ENCODE results near the gene UPF3A.
A peak's percentile ranks its signal among the peaks of the same experiment; 100 is the strongest.
"Not testable (repeated sequence)": the region's sequence is repeated elsewhere in the genome, so short reads cannot be mapped to it uniquely, and the experiment has no call there.

The UPF3A gene

GRCh38 chr13:114264313-114264712 is 17.1 kb upstream of the UPF3A start:
- DNase-seq (ENCODE audit: low spot score), result not testable (repeated sequence)

GRCh38 chr13:114264886-114265611 is 16.4 kb upstream of the UPF3A start:
- DNase-seq (ENCODE audit: low spot score), result no peak

DNA sequence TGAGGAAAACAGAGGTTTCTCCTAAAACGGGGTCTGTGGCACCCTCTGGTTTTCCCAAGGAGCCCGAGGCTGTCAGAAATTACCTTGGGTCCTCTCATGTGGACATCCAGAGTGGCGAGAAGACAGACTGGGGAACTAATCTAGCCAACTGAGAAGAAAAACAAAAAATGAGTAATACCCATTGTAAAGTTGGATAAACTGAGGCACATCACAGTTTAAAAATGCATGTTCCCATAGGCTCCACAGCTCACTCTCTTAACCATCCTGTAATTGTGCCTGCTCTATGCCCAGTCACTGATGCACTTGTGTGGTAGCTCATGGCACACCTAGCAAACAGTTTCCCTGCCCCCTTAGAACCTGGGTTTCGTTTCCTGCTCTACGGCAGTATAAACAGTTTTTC is 15.2 kb upstream of the UPF3A start:
- DNase-seq (ENCODE audit: low spot score), result no peak

DNA sequence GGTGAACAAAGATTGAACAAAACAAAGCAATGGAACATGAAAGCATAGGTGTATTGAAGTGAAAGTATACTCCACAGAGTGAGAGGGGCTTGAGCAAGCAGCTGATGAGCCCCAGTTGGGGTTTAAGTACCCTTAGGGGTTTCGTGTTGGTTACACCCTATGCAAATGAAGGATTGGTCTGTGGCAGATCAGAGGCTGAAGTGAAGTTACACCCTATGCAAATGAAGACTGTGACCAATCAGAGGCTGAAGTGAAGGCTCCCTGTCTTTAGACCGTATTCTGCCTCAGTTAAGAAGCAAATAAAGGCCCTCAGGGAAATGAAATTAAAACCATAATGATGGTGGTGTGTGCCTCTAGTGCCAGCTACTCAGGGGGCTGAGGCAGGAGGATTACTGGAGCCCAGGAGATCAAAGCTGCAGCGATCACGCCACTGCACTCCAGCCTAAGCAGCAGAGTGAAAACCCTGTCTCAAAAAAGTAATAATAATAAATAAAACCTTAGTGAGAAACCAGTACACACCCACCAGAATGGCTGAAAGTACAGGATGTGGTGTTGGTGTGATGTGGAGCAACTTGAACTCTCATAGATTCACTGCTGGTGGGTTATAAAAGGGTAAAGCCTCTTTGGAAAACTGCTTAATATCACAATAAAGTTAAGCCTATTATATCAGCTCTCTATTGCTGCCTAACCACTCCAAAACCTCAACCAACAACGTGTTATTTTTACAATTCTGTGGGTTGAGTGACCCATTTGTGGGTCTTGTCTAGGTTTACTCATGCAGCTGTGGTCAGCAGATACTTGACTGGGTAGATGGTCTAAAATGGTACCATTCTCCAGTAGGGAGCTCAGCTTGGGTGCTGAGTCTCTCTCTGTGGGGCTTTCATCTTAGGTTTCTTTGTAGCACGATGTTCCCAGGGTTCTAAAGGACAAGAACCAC is 12.8 kb upstream of the UPF3A start:
- peak; percentile 22 for DNase-seq (ENCODE audit: low spot score)

DNA sequence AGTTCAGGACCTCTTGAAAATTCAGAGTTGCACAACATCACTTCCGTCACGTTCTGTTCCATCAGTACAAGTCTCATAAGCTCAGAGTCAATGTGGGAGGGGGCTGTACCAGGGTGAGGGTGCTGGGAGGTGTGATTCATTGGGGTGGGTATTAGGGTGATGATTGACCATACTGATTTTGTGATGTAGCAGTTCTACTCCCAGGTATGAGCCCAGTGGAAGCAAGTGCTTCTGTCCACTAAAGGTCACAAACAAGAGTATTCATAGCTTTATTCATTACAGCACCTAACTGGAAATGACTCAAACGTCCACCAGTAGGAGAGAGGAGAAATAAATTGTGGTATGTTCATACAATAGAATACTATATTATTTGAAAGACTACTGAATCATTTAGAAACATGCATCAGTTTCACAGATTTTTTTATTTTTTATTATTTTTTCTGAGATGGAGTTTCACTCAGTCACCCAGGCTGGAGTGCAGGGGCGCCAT is 12.1 kb upstream of the UPF3A start:
- no peak for DNase-seq (ENCODE audit: low spot score)

DNA sequence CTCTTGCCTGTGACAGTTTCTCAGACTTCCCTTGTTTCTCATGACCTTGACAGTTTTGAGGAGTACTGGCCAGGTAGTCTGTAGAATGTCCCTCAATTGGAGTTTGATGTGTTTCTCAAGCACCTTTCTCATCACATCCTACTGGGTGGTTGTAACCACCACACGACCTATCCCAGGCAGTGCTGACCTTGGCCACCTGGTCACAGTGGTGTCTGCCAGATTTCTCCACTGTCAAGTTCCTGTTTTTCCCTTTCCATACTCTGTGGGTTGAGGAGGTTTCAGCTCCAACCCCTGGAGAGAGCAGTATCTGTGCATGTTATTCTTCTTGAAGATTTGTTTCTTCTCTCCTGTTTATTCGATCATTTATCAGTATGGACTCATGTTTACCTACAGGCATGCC is 8.4 kb upstream of the UPF3A start:
- DNase-seq (ENCODE audit: low spot score), result no peak

- no peak for DNase-seq (ENCODE audit: low spot score)
These were observed 6.1 kb upstream of the UPF3A start for GRCh38 chr13:114275304-114275703.

DNA sequence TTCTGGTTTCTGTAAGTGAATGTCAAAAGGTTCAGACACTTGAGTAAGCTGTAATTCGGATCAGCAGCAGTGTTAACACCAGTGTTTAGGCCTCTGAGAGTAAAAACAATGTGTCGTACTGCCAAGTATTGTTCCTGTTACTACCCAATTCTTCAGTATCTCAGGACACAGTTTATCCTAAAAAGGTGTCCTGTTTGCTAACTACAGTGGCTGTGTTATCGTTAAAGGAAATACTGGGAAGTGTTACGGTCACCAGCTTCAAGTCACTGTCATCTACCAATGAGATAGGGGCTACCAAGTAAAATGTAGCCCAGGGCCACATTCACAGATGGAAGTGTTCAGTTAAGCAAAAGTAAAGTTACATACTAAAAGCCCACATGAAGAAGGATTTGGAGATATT is 2.3 kb upstream of the UPF3A start:
- no peak for DNase-seq (ENCODE audit: low spot score)

DNA sequence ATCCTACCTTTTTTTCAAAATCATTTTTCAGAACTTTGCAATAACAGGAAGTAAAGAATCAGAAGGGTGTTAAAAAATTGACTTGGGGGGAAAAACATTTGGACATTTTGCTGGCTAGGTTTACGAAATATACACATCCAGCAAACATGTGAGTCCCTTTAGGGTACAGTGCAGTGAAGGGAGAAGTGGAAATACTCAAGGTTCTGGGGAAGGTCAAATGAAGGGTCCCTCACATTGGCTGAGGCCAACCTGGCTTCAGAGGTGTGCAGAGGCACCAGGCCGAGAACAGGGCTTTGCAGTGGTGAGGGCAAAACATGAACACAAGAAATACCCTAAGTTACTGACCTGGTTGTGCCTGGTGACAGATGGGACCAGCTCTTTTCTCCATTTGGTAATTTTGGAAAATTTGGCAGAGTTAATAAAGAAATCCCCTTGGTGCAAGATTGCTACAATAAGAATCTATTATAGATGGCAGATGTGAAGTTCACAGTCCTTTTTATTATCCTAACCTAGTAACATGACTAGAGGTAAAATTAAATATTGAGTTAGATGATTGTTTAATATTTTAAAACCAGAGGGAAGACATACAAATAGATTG is 1.5 kb upstream of the UPF3A start:
- DNase-seq (ENCODE audit: low spot score), result peak; percentile 51

GRCh38 chr13:114282041-114282670 is 755 bp downstream of the UPF3A start:
- DNase-seq (ENCODE audit: low spot score), result peak; percentile 91

DNA sequence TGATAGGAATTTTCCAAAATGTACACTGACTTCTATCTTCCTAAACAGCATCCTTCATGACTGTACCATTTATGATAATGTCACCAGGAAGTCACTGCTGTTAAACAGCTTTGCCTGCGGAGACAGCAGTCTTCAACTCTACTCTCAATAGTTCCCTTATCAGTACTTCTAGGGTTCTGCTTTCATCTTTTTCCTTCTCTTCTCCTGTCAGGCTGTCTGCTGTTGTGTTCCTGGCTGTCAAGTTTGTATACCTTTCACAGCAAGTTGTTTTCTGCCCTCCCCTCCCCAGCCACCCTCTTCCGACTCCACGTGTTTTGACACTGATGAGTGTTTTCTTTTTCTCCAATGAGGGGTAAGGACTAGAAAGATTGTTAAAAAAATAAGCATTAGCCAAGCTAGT is 2.2 kb downstream of the UPF3A start:
- peak; percentile 21 for DNase-seq (ENCODE audit: low spot score)

DNA sequence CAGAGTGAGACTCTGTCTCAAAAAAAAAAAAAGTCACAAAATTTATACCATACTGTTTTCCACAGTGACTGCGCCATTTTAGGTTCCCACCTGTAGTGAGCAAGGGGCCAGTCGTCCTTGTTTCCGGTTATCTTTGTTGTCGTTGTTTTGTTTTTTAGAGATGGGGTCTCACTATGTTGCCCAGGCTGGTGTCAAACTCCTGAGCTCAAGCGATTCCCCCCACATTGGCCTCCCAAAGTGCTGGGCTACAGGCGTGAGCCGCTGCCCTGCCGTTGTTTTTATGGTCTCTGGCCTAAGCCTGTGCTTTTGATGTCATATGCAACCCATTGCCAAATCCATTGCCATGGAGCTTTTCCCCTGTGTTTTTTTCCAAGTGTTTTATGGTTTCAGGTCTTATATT is 3.3 kb downstream of the UPF3A start:
- no peak for DNase-seq (ENCODE audit: low spot score)

DNA sequence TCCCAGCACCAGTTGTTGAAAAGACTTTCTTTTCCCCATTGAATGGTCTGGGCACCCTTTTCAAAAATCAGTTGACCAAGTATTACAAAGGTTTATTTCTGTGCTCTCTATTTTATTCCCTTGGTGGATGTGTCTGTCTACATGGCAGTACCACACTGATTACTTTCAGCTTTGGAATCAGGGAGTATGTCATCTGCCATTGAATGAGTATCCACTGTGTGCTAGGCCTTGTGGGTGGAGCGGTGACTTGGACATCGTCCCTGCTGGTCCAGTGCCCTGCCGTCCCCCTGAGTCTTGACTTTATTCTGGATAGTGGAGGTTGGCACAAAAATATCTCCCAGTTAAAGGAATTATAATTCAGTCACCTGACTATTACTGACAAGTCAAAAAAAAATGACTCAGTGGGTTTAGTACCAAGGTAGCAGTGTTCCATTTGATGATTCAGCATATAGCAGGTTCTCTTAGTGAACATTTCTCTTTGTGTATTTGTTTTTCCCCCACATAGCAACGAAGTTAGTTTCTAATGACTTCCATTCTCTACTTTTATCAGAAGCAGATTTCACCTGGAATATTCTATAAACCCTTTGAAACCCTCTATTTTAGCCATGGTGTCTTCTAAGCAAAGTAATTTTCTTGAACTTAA is 3.9 kb downstream of the UPF3A start:
- no peak for DNase-seq (ENCODE audit: low spot score)

GRCh38 chr13:114286808-114287207 is 5.4 kb downstream of the UPF3A start:
- no peak for DNase-seq (ENCODE audit: low spot score)

DNA sequence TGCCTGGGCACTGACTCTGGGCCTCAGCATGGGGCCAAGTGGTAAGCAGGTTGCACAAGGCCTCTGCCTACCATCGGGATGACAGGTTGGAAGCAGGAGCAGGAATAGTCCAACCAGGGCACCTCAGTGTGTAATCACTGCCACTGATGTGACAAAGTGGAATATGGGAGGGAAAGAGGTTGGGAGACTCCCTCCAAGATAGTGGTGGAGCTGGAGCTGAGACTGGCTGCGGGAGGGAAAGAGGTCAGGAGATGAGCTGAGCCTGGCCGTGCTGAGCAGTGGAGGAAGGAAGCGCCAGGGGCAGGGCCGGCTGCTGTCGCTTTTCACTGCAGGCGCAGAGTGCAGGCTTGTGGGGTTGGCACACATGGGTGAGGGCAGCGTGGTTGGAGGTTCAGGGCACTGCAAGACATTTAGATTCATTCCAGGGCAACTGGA is 6.8 kb downstream of the UPF3A start:
- DNase-seq (ENCODE audit: low spot score), result no peak

DNA sequence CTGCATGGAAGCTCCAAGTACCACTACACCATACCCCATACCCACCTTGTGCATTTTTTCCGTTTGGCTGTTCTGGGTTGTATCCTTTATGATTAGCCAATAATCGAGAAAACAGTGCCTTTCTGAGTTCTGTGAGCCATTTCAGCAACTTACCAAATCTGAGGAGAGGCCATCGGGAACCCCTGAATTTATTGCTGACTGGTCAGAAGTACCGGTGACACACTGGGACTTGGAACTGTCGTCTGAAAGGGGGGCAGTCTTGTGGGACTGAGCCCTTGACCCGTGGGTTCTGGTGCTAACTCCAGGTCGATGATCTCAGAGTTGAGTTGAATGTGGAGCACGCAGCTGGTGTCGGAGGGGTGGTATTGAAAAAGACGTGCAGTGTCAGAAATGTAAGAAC is 15.0 kb downstream of the UPF3A start:
- no peak for DNase-seq (ENCODE audit: low spot score)

DNA sequence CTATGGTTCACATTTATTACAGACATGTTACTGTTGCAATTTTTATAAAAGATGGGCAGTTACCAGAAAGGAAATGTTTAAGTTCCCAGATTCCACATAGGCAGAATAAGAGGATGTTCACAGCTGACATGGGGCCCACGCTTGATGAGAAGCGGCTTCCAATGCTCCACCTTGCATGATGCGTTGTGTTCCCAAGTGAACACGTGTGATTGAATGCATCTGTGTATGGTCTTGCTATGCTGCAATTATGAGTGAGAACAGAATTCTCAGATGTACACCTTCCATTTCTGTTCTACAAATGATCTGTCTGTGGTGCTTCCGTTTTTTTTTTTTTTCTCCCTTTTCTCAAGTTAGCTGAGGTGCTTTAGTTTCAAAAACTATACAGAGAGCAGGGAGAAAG is 15.5 kb downstream of the UPF3A start:
- DNase-seq (ENCODE audit: low spot score), result no peak

- DNase-seq (ENCODE audit: low spot score), result no peak
These were observed 17.5 kb downstream of the UPF3A start for GRCh38 chr13:114298866-114299265.

GRCh38 chr13:114299604-114300305 is 18.4 kb downstream of the UPF3A start:
- no peak for DNase-seq (ENCODE audit: low spot score)

DNA sequence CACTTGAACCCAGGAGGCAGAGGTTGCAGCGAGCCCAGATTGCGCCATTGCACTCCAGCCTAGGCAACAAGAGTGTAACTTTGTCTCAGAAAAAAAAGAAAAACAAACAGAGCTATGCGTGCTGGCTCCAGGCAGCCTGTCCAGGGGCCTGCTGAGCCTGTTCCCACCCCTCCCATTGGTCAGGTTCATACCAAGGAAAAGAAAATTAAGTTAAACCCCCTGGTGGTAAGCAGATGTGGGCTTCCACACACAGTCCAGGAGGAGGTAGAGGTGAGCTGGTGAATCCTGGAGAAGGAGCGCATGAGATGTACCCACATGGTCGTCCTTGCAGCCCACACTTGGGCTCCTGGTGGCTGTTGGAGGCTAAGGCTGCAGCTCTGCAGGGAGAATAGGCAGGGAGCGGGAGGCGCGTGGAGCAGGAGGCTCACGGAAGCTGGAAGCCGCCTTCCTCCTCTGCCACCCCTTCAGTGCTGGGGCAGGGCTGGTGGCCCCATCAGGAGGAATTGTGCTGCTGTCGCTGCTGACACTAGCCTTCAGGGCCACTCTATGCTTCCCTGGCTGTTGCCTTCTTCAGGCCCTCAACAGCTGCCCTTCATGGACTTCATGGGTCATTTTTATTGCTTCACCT is 22.4 kb downstream of the UPF3A start:
- no peak for DNase-seq (ENCODE audit: low spot score)

Measured in NAMALWA (cell line).